Natural killer cell (primary cell): ENCODE results near the gene EHD1. TPM values are rescaled to one million over a fixed set of nuclear protein-coding genes. Genes with fewer than 3 reads are reported as not detected.

Experiments used
- ATAC-seq, 3 donors: fragments of 150-1000 bp in 2 of 3; fragments of 200-7000 bp in 1 of 3; cut with Tn5 transposase; 1 replicate in 1 of 3; 2 replicates in 2 of 3; pipeline ENCODE4 v1.10.0; 2021; ENCODE audit warnings: mild to moderate bottlenecking in 2 of 3, moderate library complexity in 2 of 3
- DNase-seq, 2 donors: peaks; one replicate each; pipeline versions ENCODE4 v3.0.0 to v3.0.0-alpha.2; 2013 to 2021; ENCODE audit warnings: mixed read lengths in 1 of 2
- H3K27ac ChIP-seq: one replicate; pipeline ENCODE4 v1.5.1; 2013; ENCODE audit warnings: mild to moderate bottlenecking, low read length
- H3K27me3 ChIP-seq: one replicate; pipeline ENCODE4 v1.6.1; 2013; ENCODE audit warnings: low read length; ENCODE audit not compliant: control insufficient read depth, insufficient read depth
- H3K36me3 ChIP-seq: one replicate; pipeline ENCODE4 v1.6.1; 2013; ENCODE audit warnings: low read length; ENCODE audit not compliant: control insufficient read depth, insufficient read depth
- H3K4me1 ChIP-seq: one replicate; pipeline ENCODE4 v1.6.1; 2013; ENCODE audit warnings: low read length; ENCODE audit not compliant: control insufficient read depth, insufficient read depth
- H3K4me3 ChIP-seq: one replicate; pipeline ENCODE4 v1.5.1; 2013; ENCODE audit warnings: low read length
- H3K9me3 ChIP-seq: one replicate; pipeline ENCODE4 v1.6.1; 2013; ENCODE audit warnings: low read length; ENCODE audit not compliant: control insufficient read depth, insufficient read depth
- H3K27ac Mint-ChIP-seq, 2 donors: one replicate each; pipeline ENCODE4 v1.8.0; 2022; ENCODE audit warnings: mild to moderate bottlenecking in 2 of 2, mixed read lengths in 2 of 2, moderate library complexity in 1 of 2
- H3K27me3 Mint-ChIP-seq, 2 donors: one replicate each; pipeline ENCODE4 v1.8.0; 2022; ENCODE audit warnings: low read depth in 2 of 2, mixed read lengths in 2 of 2
- H3K36me3 Mint-ChIP-seq: one replicate; pipeline ENCODE4 v1.8.0; 2022; ENCODE audit warnings: mixed read lengths
- H3K4me1 Mint-ChIP-seq, 2 donors: one replicate each; pipeline ENCODE4 v1.8.0; 2022; ENCODE audit warnings: mixed read lengths in 2 of 2
- H3K4me3 Mint-ChIP-seq: one replicate; pipeline ENCODE4 v1.8.0; 2022; ENCODE audit warnings: mild to moderate bottlenecking, moderate library complexity, mixed read lengths
- H3K9me3 Mint-ChIP-seq, 2 donors: one replicate each; pipeline ENCODE4 v1.8.0; 2022; ENCODE audit warnings: mixed read lengths in 2 of 2
- CTCF ChIP-seq: fragments of 200-600 bp; IDR thresholded peaks from one replicate; pipeline ENCODE4 v1.8.0; 2022; ENCODE audit warnings: antibody characterized with exemption
- whole genome bisulfite sequencing: methylation state at CpG from one replicate; pipeline ENCODE4 v1.1.7; 2013; ENCODE audit warnings: missing lambda C conversion rate; ENCODE audit not compliant: insufficient coverage; 5-methylcytosine and 5-hydroxymethylcytosine counted together
- intact Hi-C: fragments of 100-400 bp; cut with micrococcal nuclease; formaldehyde crosslinking; loops from one replicate; pipeline ENCODE4 v1.14.2; 2022
- total RNA-seq, 4 donors: library from RNA; stranded (reverse); fragments of 120-200 nt in 1 of 4; gene quantifications; one replicate each; pipeline versions ENCODE4 v1.2.3 to v1.2.4, GENCODE V29; 2013 to 2022

Gene EHD1
- total RNA-seq, 3 donors from 2014 or later (not counting 1 experiment from before 2014, with no cell fraction given): 218 to 246 (median 225) TPM

GRCh38 chr11:64891880-64892279, 13.5 kb upstream of the EHD1 start:
- Mint-ChIP-seq H3K36me3 (no peaks in the 10 kb centered on the region), H3K9me3 (no peaks in the 10 kb centered on the region), H3K4me3 (no peak overlapping the region), H3K4me1 (peaks cover 11 to 21% of the 10 kb centered on the region in 2 donors), H3K27ac (no peak overlapping the region), H3K27me3 (no peaks in the 10 kb centered on the region)
- Histone ChIP-seq H3K9me3 (no peaks in the 10 kb centered on the region), H3K4me3 (no peak overlapping the region), H3K27ac (no peak overlapping the region), H3K4me1 (peaks cover 30% of the 10 kb centered on the region), H3K36me3 (peaks cover 8% of the 10 kb centered on the region), H3K27me3 (no peaks in the 10 kb centered on the region)
- no peak for ATAC-seq
- 86% methylated on average over 5 of the region's 5 CpGs for WGBS
- intact Hi-C loops: no loop called here
- no peak for TF ChIP-seq CTCF
- DNase-seq: no peak

- intact Hi-C loops: no loop called here
- no peaks in the 10 kb centered on the region for H3K27me3 Mint-ChIP-seq
- no peak overlapping the region for H3K4me3 Mint-ChIP-seq
- H3K27ac ChIP-seq: no peak overlapping the region
- no peak overlapping the region for H3K4me3 ChIP-seq
- DNase-seq (no peak), ATAC-seq (no peak)
- peaks cover 11 to 21% of the 10 kb centered on the region in 2 donors for H3K4me1 Mint-ChIP-seq
- TF ChIP-seq CTCF: no peak
- H3K36me3 ChIP-seq: peaks cover 4% of the 10 kb centered on the region
- H3K9me3 Mint-ChIP-seq: no peaks in the 10 kb centered on the region
- no peaks in the 10 kb centered on the region for H3K36me3 Mint-ChIP-seq
- no peaks in the 10 kb centered on the region for H3K9me3 ChIP-seq
- no peak overlapping the region for H3K27ac Mint-ChIP-seq
- WGBS: 95% methylated on average over 25 of the region's 25 CpGs
- H3K4me1 ChIP-seq: peaks cover 30% of the 10 kb centered on the region
- H3K27me3 ChIP-seq: no peaks in the 10 kb centered on the region
These were observed 12.9 kb upstream of the EHD1 start for GRCh38 chr11:64891215-64891848.

GRCh38 chr11:64890522-64890939, 12.1 kb upstream of the EHD1 start:
- no peak for TF ChIP-seq CTCF
- WGBS: 96% methylated on average over 7 of the region's 7 CpGs
- ATAC-seq: no peak
- peaks cover 30% of the 10 kb centered on the region for H3K4me1 ChIP-seq
- Mint-ChIP-seq H3K27me3 (no peaks in the 10 kb centered on the region), H3K4me1 (peaks cover 16 to 20% of the 10 kb centered on the region in 2 donors), H3K27ac (no peak overlapping the region), H3K4me3 (no peak overlapping the region), H3K36me3 (no peaks in the 10 kb centered on the region), H3K9me3 (no peaks in the 10 kb centered on the region)
- peaks cover 4% of the 10 kb centered on the region for H3K36me3 ChIP-seq
- no peak for DNase-seq
- intact Hi-C loops: no loop called here
- no peak overlapping the region for H3K27ac ChIP-seq
- no peaks in the 10 kb centered on the region for H3K9me3 ChIP-seq
- no peak overlapping the region for H3K4me3 ChIP-seq
- H3K27me3 ChIP-seq: no peaks in the 10 kb centered on the region
